Upper lobe of right lung (tissue), 1 donor: ENCODE results near the gene NEK10. TPM values are rescaled to one million over a fixed set of nuclear protein-coding genes. Genes with fewer than 3 reads are reported as not detected.

ENCODE experiments used
- ATAC-seq: fragments of 200-7000 bp; cut with Tn5 transposase; one replicate; pipeline ENCODE4 v1.9.1; 2020; ENCODE audit warnings: mild to moderate bottlenecking, moderate library complexity
- DNase-seq: peaks from one replicate; pipeline ENCODE4 v3.0.0-alpha.2; 2020
- H3K27ac ChIP-seq: fragments of 200-600 bp; one replicate; pipeline ENCODE4 v1.8.0; 2022
- H3K27me3 ChIP-seq: fragments of 200-600 bp; one replicate; pipeline ENCODE4 v1.8.0; 2022; ENCODE audit warnings: mild to moderate bottlenecking
- H3K36me3 ChIP-seq: fragments of 200-600 bp; one replicate; pipeline ENCODE4 v1.8.0; 2022
- H3K4me1 ChIP-seq: fragments of 200-600 bp; one replicate; pipeline ENCODE4 v1.8.0; 2022
- H3K4me3 ChIP-seq: fragments of 200-600 bp; one replicate; pipeline ENCODE4 v1.8.0; 2022; ENCODE audit warnings: mild to moderate bottlenecking
- H3K9me3 ChIP-seq: fragments of 200-600 bp; one replicate; pipeline ENCODE4 v1.8.0; 2022
- intact Hi-C: fragments of 100-400 bp; cut with DNase I; formaldehyde crosslinking; loops from one replicate; pipeline ENCODE4 v1.11.0; 2022
- total RNA-seq: library from RNA; stranded (reverse); fragmentation: NEBNext Ultra II Directional; extraction: Animal tissue kit (Norgen Biotek cat#: 25700); gene quantifications from one replicate; pipeline ENCODE4 v1.2.1, GENCODE V29; 2021
- TF ChIP-seq, protein P1 (sequence below): fragments of 200-600 bp; IDR thresholded peaks from one replicate; pipeline ENCODE4 v1.8.0; 2022; ENCODE audit warnings: antibody characterized with exemption
- donor health status: DM: no; HTN: yes; CAD: no; lungs with severe emphysema.

NEK10 gene
- total RNA-seq, 1 donor from 2014 or later = 0.49 TPM

DNA sequence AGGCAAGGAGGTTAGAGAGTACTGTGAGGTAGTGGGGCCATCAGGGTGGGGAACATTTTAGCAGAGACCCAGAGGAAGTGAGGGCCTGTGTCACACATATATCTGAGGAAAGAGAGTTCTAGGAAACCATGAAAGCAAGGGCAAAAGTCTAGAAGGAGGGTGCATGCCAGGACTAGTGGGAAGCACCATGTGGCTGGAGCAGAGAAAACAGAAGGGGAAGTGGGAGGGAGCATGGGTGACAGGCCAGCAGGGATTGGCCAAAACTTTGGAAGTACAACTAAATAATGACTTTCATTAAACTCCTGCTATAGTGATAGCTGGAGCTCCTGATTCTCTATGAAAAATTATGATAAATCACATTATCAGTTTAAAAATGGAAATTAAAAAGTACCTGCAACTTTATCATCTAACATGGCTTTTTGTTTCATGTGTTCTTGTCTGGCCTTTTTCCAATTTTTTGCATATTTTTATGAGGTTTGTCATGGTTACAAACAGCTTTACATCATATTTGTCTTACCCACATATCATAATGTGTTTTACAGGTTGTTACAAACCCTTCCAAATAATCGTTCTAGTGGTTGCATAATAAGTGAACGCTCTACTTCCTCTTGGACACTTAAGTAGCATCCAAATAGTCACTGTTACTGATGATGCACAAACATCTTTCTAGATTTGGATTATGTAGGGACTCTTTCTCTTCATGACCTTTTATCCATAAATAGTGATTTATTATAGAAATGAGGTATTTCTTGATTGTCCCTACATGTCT is 168.3 kb downstream of the NEK10 start:
- no peaks in the 10 kb centered on the region for H3K36me3 ChIP-seq
- H3K27me3 ChIP-seq = no peaks in the 10 kb centered on the region
- no peaks in the 10 kb centered on the region for H3K4me1 ChIP-seq
- intact Hi-C loops = no loop called here
- no peaks in the 10 kb centered on the region for H3K9me3 ChIP-seq
- DNase-seq (no peak), ATAC-seq (no peak)
- no peak overlapping the region for H3K4me3 ChIP-seq
- H3K27ac ChIP-seq = no peak overlapping the region
- TF ChIP-seq, protein P1, sequence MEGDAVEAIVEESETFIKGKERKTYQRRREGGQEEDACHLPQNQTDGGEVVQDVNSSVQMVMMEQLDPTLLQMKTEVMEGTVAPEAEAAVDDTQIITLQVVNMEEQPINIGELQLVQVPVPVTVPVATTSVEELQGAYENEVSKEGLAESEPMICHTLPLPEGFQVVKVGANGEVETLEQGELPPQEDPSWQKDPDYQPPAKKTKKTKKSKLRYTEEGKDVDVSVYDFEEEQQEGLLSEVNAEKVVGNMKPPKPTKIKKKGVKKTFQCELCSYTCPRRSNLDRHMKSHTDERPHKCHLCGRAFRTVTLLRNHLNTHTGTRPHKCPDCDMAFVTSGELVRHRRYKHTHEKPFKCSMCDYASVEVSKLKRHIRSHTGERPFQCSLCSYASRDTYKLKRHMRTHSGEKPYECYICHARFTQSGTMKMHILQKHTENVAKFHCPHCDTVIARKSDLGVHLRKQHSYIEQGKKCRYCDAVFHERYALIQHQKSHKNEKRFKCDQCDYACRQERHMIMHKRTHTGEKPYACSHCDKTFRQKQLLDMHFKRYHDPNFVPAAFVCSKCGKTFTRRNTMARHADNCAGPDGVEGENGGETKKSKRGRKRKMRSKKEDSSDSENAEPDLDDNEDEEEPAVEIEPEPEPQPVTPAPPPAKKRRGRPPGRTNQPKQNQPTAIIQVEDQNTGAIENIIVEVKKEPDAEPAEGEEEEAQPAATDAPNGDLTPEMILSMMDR = no peak

DNA sequence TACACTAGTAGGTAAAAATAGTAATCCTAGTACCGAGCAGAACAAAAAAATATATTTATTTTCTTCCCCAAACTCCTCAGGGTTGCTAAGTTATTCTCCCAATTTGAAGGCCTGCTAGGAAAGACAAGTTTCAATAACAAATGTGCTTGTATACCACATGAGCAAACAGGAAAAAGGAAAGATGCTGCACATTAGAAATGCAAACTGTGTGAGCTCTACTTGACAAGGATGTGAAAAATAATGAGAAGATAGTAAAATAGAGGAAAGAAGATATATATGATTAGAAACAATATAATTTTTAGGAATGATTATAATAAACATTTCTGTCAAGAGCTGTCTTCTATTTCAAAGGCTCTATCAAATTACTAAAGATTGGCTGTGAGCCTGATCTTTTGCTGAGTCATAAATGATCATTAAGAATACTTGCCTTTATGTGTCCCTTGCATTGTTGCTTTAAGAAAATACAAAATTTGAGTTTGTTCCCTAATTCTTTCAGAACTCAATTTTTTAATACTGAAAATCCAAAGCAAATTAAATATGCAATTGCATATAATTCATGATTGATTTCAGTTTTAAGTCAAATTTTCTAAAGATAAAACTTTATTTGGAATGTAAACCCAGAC is 174.2 kb downstream of the NEK10 start:
- Histone ChIP-seq H3K27ac (no peak overlapping the region), H3K27me3 (no peaks in the 10 kb centered on the region), H3K36me3 (no peaks in the 10 kb centered on the region), H3K4me1 (no peaks in the 10 kb centered on the region), H3K9me3 (no peaks in the 10 kb centered on the region), H3K4me3 (no peak overlapping the region)
- intact Hi-C loops = no loop called here
- TF ChIP-seq, protein P1 = no peak
- DNase-seq (no peak), ATAC-seq (no peak)

DNA sequence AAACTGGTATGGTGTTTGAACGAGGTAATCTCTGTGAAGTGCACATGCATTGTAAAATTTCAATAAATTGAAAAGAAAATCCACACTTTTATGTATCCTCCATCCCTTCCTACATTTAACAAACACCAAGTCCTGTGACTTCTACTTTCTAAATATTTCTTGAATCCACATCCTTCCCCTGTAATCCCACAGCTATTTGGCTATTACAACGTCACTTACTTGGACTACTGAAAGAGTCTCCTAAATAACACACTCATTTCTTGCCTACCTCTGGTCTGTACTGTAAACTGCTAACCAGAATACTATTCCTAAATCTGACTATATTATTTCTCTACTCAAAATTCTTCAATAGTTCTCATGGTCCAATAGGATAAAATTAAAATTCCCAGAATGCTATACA is 176.1 kb downstream of the NEK10 start:
- ATAC-seq = no peak
- intact Hi-C loops = no loop called here
- H3K4me3 ChIP-seq = no peak overlapping the region
- no peak for DNase-seq
- H3K9me3 ChIP-seq = no peaks in the 10 kb centered on the region
- H3K27me3 ChIP-seq = no peaks in the 10 kb centered on the region
- no peaks in the 10 kb centered on the region for H3K36me3 ChIP-seq
- TF ChIP-seq, protein P1 = no peak
- no peaks in the 10 kb centered on the region for H3K4me1 ChIP-seq
- no peak overlapping the region for H3K27ac ChIP-seq

DNA sequence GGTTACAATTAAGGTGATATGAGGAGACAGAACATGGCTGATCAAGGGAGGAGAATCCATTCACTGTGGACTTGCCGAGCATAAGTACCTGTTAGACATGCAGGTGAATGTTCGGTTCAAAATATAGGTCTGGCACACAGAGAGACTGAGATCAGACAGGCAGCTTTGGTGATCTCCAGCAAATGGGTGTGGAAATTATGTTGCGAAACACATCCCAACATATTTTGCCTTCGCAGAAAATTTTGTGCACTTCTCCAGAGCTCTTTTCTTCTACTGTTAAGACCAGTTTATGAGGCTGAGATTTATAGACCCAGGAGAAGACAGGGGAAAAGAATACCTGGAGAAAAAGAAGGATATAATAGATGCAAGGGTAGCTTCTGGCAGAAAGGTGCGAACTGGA is 183.2 kb downstream of the NEK10 start:
- ATAC-seq (no peak), DNase-seq (no peak)
- TF ChIP-seq, protein P1 = no peak
- Histone ChIP-seq H3K9me3 (no peaks in the 10 kb centered on the region), H3K4me1 (no peaks in the 10 kb centered on the region), H3K27ac (no peak overlapping the region), H3K27me3 (no peaks in the 10 kb centered on the region), H3K4me3 (no peak overlapping the region), H3K36me3 (no peaks in the 10 kb centered on the region)
- intact Hi-C loops = no loop called here

DNA sequence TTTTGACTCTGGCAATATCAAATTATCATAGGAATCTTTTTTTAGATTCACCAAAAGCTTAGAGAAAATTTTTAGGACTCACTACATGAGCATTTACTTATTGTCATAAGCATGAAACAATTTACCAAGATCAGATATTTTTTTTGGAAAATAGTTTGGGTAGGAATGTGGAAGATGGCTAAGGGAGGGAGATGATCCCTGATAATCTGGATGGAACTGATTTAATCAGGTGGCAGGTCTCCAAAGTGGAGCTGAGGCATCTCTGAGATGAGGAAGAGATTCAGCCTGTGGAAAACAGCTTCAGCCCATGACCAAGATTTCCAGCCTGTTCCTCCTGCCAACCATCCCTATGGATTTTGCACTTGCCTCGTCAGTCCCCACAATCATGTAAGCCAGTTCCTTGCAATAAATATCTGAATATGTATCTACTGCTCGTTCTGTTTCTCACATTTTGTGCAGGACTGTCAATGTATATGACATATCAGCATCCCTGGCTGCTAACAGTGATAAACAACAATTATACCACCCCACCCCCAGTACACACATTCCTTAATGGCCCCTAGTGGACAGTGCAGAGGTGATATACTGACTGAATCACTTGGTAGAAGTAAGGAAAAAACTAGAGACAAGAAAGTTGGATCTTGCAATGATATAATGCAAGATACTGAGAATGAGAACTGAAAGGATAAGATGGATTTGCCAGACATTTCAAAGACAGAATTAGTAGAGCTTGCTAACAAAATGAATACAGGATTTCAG is 183.8 kb downstream of the NEK10 start:
- Histone ChIP-seq H3K4me3 (no peak overlapping the region), H3K4me1 (no peaks in the 10 kb centered on the region), H3K27me3 (no peaks in the 10 kb centered on the region), H3K27ac (no peak overlapping the region), H3K9me3 (no peaks in the 10 kb centered on the region), H3K36me3 (no peaks in the 10 kb centered on the region)
- TF ChIP-seq, protein P1 = no peak
- DNase-seq (no peak), ATAC-seq (no peak)
- intact Hi-C loops = no loop called here
